Nephron progenitor cell (in vitro differentiated cells): ENCODE data around the gene PRAMEF2.
"Not testable (repeated sequence)": the region's sequence is repeated elsewhere in the genome, so short reads cannot be mapped to it uniquely, and the experiment has no call there.

Experiments
- DNase-seq: peaks from one replicate; pipeline ENCODE4 v3.0.0; 2021
- H3K27ac Mint-ChIP-seq: 2 replicates; pipeline ENCODE4 v1.8.0; 2021; ENCODE audit warnings: mild to moderate bottlenecking, moderate library complexity, mixed read lengths
- H3K27me3 Mint-ChIP-seq: 2 replicates; pipeline ENCODE4 v1.8.0; 2021; ENCODE audit warnings: mild to moderate bottlenecking, low read depth, mixed read lengths; ENCODE audit not compliant: poor library complexity
- H3K36me3 Mint-ChIP-seq: 2 replicates; pipeline ENCODE4 v1.8.0; 2021; ENCODE audit warnings: low read depth, mixed read lengths
- H3K4me1 Mint-ChIP-seq: 2 replicates; pipeline ENCODE4 v1.8.0; 2021; ENCODE audit warnings: mixed read lengths
- H3K4me3 Mint-ChIP-seq: 2 replicates; pipeline ENCODE4 v1.8.0; 2021; ENCODE audit warnings: mild to moderate bottlenecking, moderate library complexity, mixed read lengths
- H3K9me3 Mint-ChIP-seq: 2 replicates; pipeline ENCODE4 v1.8.0; 2021; ENCODE audit warnings: mild to moderate bottlenecking, moderate library complexity, mixed read lengths
- TF ChIP-seq, protein P1 (sequence below): fragments of 200-600 bp; sonication (generic); IDR thresholded peaks from 2 replicates; pipeline ENCODE4 v1.5.0; 2021; ENCODE audit warnings: antibody characterized with exemption

Gene PRAMEF2

GRCh38 chr1:12851779-12852178 is 5.1 kb upstream of the PRAMEF2 start:
- TF ChIP-seq, protein P1, sequence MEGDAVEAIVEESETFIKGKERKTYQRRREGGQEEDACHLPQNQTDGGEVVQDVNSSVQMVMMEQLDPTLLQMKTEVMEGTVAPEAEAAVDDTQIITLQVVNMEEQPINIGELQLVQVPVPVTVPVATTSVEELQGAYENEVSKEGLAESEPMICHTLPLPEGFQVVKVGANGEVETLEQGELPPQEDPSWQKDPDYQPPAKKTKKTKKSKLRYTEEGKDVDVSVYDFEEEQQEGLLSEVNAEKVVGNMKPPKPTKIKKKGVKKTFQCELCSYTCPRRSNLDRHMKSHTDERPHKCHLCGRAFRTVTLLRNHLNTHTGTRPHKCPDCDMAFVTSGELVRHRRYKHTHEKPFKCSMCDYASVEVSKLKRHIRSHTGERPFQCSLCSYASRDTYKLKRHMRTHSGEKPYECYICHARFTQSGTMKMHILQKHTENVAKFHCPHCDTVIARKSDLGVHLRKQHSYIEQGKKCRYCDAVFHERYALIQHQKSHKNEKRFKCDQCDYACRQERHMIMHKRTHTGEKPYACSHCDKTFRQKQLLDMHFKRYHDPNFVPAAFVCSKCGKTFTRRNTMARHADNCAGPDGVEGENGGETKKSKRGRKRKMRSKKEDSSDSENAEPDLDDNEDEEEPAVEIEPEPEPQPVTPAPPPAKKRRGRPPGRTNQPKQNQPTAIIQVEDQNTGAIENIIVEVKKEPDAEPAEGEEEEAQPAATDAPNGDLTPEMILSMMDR: no peak
- H3K27ac Mint-ChIP-seq: no peak overlapping the region
- H3K27me3 Mint-ChIP-seq: peaks cover 4% of the 10 kb centered on the region
- no peaks in the 10 kb centered on the region for H3K36me3 Mint-ChIP-seq
- peaks cover 54% of the 10 kb centered on the region for H3K9me3 Mint-ChIP-seq
- H3K4me1 Mint-ChIP-seq: no peaks in the 10 kb centered on the region
- no peak overlapping the region for H3K4me3 Mint-ChIP-seq
- no peak for DNase-seq

GRCh38 chr1:12863131-12863880 is 6.4 kb downstream of the PRAMEF2 start:
- not testable (repeated sequence) for H3K36me3 Mint-ChIP-seq, DNase-seq, H3K27me3 Mint-ChIP-seq, H3K27ac Mint-ChIP-seq, H3K4me1 Mint-ChIP-seq, H3K4me3 Mint-ChIP-seq
- peaks cover 21% of the 10 kb centered on the region for H3K9me3 Mint-ChIP-seq

DNA sequence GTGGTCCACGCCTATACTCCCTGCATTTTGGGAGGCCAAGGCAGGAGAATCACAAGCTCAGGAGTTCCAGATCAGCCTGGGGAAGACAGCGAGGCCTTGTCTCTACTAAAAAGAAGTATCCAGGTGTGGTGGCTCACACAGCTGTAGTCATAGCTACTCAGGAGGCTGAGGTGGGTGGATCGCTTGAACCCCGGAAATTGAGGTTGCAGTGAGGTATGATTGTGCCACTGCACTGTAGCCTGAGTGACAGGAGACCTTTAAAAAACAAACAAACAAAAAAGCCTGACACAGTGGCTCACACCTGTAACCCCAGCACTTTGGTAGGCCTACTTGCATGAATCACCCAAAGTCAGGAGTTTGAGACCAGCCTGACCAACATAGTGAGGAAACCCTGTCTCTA is 21.6 kb downstream of the PRAMEF2 start:
- not testable (repeated sequence) for H3K4me1 Mint-ChIP-seq, H3K27me3 Mint-ChIP-seq, H3K36me3 Mint-ChIP-seq, DNase-seq, H3K27ac Mint-ChIP-seq, H3K4me3 Mint-ChIP-seq
- H3K9me3 Mint-ChIP-seq: peaks cover 12% of the 10 kb centered on the region

DNA sequence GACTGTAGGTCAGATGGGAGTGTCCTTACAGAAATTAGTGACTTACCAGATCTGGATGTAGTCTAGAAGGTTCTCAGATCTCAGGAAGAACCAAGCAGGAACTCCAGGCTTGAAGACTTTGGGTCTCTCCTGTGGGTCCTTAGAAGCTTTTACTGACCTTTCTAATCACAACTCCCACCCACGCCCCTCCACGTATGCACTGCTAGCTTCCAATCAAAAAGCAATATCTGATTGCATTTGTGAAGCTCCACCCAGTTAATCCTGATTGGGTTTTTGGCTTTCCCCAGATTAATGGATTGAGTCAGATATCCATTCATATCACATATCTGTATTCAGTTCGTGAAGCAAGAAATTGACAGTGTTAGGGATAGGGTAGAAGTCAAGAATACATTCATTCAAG is 29.2 kb downstream of the PRAMEF2 start, which contains the start of gene PRAMEF4:
TSS of gene PRAMEF4 (minus strand) at position 101 of the 400 bp plus-strand sequence. CDS start 2,807 bp downstream, outside the sequence.
- not testable (repeated sequence) for H3K4me1 Mint-ChIP-seq, H3K27ac Mint-ChIP-seq, H3K27me3 Mint-ChIP-seq, H3K4me3 Mint-ChIP-seq, DNase-seq, H3K36me3 Mint-ChIP-seq
- H3K9me3 Mint-ChIP-seq: peaks cover 15% of the 10 kb centered on the region

DNA sequence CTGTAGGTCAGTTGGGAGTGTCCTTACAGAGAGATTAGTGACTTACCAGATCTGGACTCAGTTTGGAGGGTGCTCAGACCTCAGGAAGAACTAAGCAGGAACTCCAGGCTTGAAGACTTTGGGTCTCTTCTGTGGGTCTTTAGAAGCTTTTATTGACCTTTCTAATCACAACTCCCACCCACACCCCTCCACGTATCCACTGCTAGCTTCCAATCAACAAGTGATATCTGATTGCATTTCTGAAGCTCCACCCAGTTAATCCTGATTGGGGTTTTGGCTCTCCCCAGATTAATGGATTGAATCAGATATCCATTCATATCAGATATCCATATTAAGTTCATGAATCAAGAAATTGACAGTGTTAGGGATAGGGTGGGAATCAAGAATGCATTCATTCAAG is 41.3 kb downstream of the PRAMEF2 start, which contains the start of gene PRAMEF10:
TSS of gene PRAMEF10 (minus strand) at position 101 of the 400 bp plus-strand sequence. CDS start 2,423 bp downstream, outside the sequence.
- H3K36me3 Mint-ChIP-seq, H3K27ac Mint-ChIP-seq, H3K4me3 Mint-ChIP-seq, DNase-seq, H3K4me1 Mint-ChIP-seq, H3K27me3 Mint-ChIP-seq, H3K9me3 Mint-ChIP-seq: not testable (repeated sequence)

DNA sequence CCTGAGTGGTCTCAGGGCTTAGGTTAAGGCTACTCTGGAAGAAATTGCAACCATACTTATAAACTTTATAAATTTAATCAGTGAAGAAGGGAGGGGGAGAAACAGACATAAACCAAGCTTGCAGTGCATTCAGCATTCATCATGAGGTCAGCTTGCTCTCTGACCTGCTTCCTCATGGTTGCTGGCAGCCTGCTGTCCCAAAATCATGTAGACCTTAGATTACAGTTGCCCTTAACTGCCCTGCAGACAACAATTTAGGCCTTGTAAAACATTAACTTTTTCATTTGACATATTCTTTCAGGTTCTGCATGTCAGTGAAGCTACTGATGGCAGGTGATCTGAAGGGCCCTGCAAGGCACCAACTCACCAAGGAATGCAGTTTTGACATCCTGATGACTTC is 42.3 kb downstream of the PRAMEF2 start:
- not testable (repeated sequence) for H3K4me1 Mint-ChIP-seq, H3K36me3 Mint-ChIP-seq, H3K4me3 Mint-ChIP-seq, H3K27me3 Mint-ChIP-seq, H3K9me3 Mint-ChIP-seq, H3K27ac Mint-ChIP-seq, DNase-seq

- not testable (repeated sequence) for DNase-seq, H3K36me3 Mint-ChIP-seq, H3K9me3 Mint-ChIP-seq, H3K27ac Mint-ChIP-seq, H3K4me3 Mint-ChIP-seq, H3K27me3 Mint-ChIP-seq, H3K4me1 Mint-ChIP-seq
Observed at GRCh38 chr1:12903793-12904572, 47.1 kb downstream of the PRAMEF2 start.
